SK-N-SH treated with all-trans-retinoic acid at 6 μM for 48 hours (cell line): ENCODE results near the gene SLC6A7.
A peak's percentile ranks its signal among the peaks of the same experiment; 100 is the strongest.

Experiments
- ATAC-seq: fragments of 200-7000 bp; cut with Tn5 transposase; 3 replicates; pipeline ENCODE4 v1.9.1; 2020; ENCODE audit warnings: mild to moderate bottlenecking, moderate library complexity
- ARNTL ChIP-seq: fragments of 450-650 bp; formaldehyde crosslinking; IDR thresholded peaks from 2 replicates; pipeline ENCODE4 v1.5.0; 2020; ENCODE audit warnings: low read depth, mild to moderate bottlenecking, moderate library complexity, borderline replicate concordance
- BACH2 ChIP-seq: fragments of 250-450 bp; sonication (Bioruptor Pico); IDR thresholded peaks from 2 replicates; pipeline ENCODE4 v1.9.0; 2021; ENCODE audit warnings: mild to moderate bottlenecking, borderline replicate concordance
- CREB5 ChIP-seq: fragments of 250-450 bp; sonication (Bioruptor Pico); IDR thresholded peaks from 2 replicates; pipeline ENCODE4 v1.5.1; 2020; ENCODE audit warnings: low read depth, mild to moderate bottlenecking, moderate library complexity
- CSDC2 ChIP-seq: fragments of 250-450 bp; sonication (Bioruptor Pico); IDR thresholded peaks from 2 replicates; pipeline ENCODE4 v1.5.0; 2020; ENCODE audit warnings: mild to moderate bottlenecking, moderate library complexity
- CSRNP3 ChIP-seq: fragments of 250-450 bp; sonication (Bioruptor Pico); IDR thresholded peaks from 2 replicates; pipeline ENCODE4 v1.5.1; 2021; ENCODE audit warnings: mild to moderate bottlenecking, moderate library complexity
- ESRRG ChIP-seq: fragments of 250-450 bp; sonication (Bioruptor Pico); IDR thresholded peaks from 2 replicates; pipeline ENCODE4 v1.6.1; 2021; ENCODE audit warnings: mild to moderate bottlenecking
- ISL1 ChIP-seq: fragments of 250-450 bp; sonication (Bioruptor Pico); IDR thresholded peaks from 2 replicates; pipeline ENCODE4 v2.1.2; 2022; ENCODE audit warnings: mild to moderate bottlenecking, moderate library complexity
- OSR1 ChIP-seq: fragments of 250-450 bp; sonication (Bioruptor Pico); IDR thresholded peaks from 2 replicates; pipeline ENCODE4 v1.8.0; 2022; ENCODE audit warnings: moderate library complexity, mild to moderate bottlenecking, inconsistent platforms
- PATZ1 ChIP-seq: fragments of 250-450 bp; sonication (Bioruptor Pico); IDR thresholded peaks from 2 replicates; pipeline ENCODE4 v1.8.0; 2020; ENCODE audit warnings: mild to moderate bottlenecking, moderate library complexity, borderline replicate concordance
- POU6F1 ChIP-seq: fragments of 250-450 bp; sonication (Bioruptor Pico); IDR thresholded peaks from 2 replicates; pipeline ENCODE4 v1.8.0; 2021; ENCODE audit warnings: low read depth, mild to moderate bottlenecking, moderate library complexity, borderline replicate concordance
- RARB ChIP-seq: fragments of 250-450 bp; sonication (Bioruptor Pico); IDR thresholded peaks from 2 replicates; pipeline ENCODE4 v1.8.0; 2021; ENCODE audit warnings: mild to moderate bottlenecking, moderate library complexity
- SNAI2 ChIP-seq: fragments of 250-450 bp; sonication (Bioruptor Pico); IDR thresholded peaks from 2 replicates; pipeline ENCODE4 v1.5.0; 2020; ENCODE audit warnings: mild to moderate bottlenecking, moderate library complexity
- TCF4 ChIP-seq: fragments of 250-450 bp; sonication (Bioruptor Pico); IDR thresholded peaks from 2 replicates; pipeline ENCODE4 v1.8.0; 2021; ENCODE audit warnings: mild to moderate bottlenecking, moderate library complexity, borderline replicate concordance
- TOX ChIP-seq: fragments of 250-450 bp; sonication (Bioruptor Pico); IDR thresholded peaks from 2 replicates; pipeline ENCODE4 v1.8.0; 2021; ENCODE audit warnings: mild to moderate bottlenecking, moderate library complexity, borderline replicate concordance
- TSHZ2 ChIP-seq: fragments of 250-450 bp; sonication (Bioruptor Pico); IDR thresholded peaks from 2 replicates; pipeline ENCODE4 v1.5.0; 2020; ENCODE audit warnings: mild to moderate bottlenecking, moderate library complexity
- ZC3H10 ChIP-seq: fragments of 250-450 bp; sonication (Bioruptor Pico); IDR thresholded peaks from 2 replicates; pipeline ENCODE4 v1.5.1; 2021; ENCODE audit warnings: mild to moderate bottlenecking, moderate library complexity
- ZFP3 ChIP-seq: fragments of 250-450 bp; sonication (Bioruptor Pico); IDR thresholded peaks from 2 replicates; pipeline ENCODE4 v1.5.0; 2020; ENCODE audit warnings: mild to moderate bottlenecking, moderate library complexity
- ZNF565 ChIP-seq: fragments of 450-650 bp; formaldehyde crosslinking; conservative IDR thresholded peaks from 2 replicates; pipeline ENCODE4 v1.5.0; 2020; ENCODE audit warnings: low read depth, mild to moderate bottlenecking, moderate library complexity
- ZNF70 ChIP-seq: fragments of 450-650 bp; formaldehyde crosslinking; IDR thresholded peaks from 2 replicates; pipeline ENCODE4 v1.5.0; 2020; ENCODE audit warnings: mild to moderate bottlenecking, moderate library complexity
- ZNF8 ChIP-seq: fragments of 450-650 bp; formaldehyde crosslinking; IDR thresholded peaks from 2 replicates; pipeline ENCODE4 v1.5.0; 2020; ENCODE audit warnings: mild to moderate bottlenecking, moderate library complexity

The SLC6A7 gene

GRCh38 chr5:150156540-150156939, 33.3 kb upstream of the SLC6A7 start (continued):
- TF ChIP-seq OSR1 (no peak), BACH2 (CRISPR knock-in tag) (no peak), ZFP3 (no peak), CSRNP3 (CRISPR knock-in tag) (no peak)

GRCh38 chr5:150157168-150157567, 32.7 kb upstream of the SLC6A7 start:
- no peak for TF ChIP-seq CSDC2 (CRISPR knock-in tag)
- no peak for TF ChIP-seq ZNF70 (CRISPR knock-in tag)
- no peak for TF ChIP-seq RARB (CRISPR knock-in tag)
- no peak for TF ChIP-seq ZNF8 (CRISPR knock-in tag)
- TF ChIP-seq TCF4 (CRISPR knock-in tag), result no peak
- TF ChIP-seq PATZ1, result no peak
- TF ChIP-seq ZNF565 (CRISPR knock-in tag), result no peak
- no peak for TF ChIP-seq ISL1
- TF ChIP-seq TOX (CRISPR knock-in tag), result no peak
- TF ChIP-seq ZFP3, result no peak
- TF ChIP-seq ARNTL (CRISPR knock-in tag), result no peak
- no peak for ATAC-seq

GRCh38 chr5:150158170-150158949, 31.5 kb upstream of the SLC6A7 start:
- TF ChIP-seq BACH2 (CRISPR knock-in tag) (no peak), TOX (CRISPR knock-in tag) (no peak), ESRRG (CRISPR knock-in tag) (no peak), PATZ1 (no peak), CSRNP3 (CRISPR knock-in tag) (no peak), ISL1 (no peak), OSR1 (no peak), ZNF70 (CRISPR knock-in tag) (no peak), TSHZ2 (CRISPR knock-in tag) (0 out of 2 replicates have a peak, but pooled peaks have one; percentile 48), CSDC2 (CRISPR knock-in tag) (no peak), TCF4 (CRISPR knock-in tag) (peak; percentile 93), SNAI2 (CRISPR knock-in tag) (0 out of 2 replicates have a peak, but pooled peaks have one; percentile 33), CREB5 (CRISPR knock-in tag) (no peak), ZNF8 (CRISPR knock-in tag) (no peak), ZC3H10 (no peak), POU6F1 (no peak)
- TF ChIP-seq, all 23 proteins: peak for 3
- ATAC-seq, result peak; percentile 8; the same call in 1 of the 3 replicates
